HCT116 (cell line): ENCODE data around the gene PLEKHH2.

Experiments used
- CTCF ChIP-seq, 3 experiments: fragments of 200-600 bp in 1 of 3; sonication (generic) in 1 of 3; IDR thresholded peaks in 2 of 3; conservative IDR thresholded peaks in 1 of 3; 2 replicates each; pipeline ENCODE4 v1.5.1; 2012 to 2017; ENCODE audit warnings: low read depth in 2 of 3, low read length in 2 of 3, antibody characterized with exemption in 1 of 3, borderline replicate concordance in 1 of 3, control low read depth in 1 of 3, mild to moderate bottlenecking in 1 of 3, mixed read lengths in 1 of 3, mixed run types in 1 of 3, moderate library complexity in 1 of 3; ENCODE audit not compliant: insufficient read depth in 1 of 3
- EZH2phosphoT487 ChIP-seq: fragments of 200-600 bp; IDR thresholded peaks from 2 replicates; pipeline ENCODE4 v1.6.1; 2018; ENCODE audit warnings: antibody characterized with exemption, borderline replicate concordance

GRCh38 chr2:43737855-43738254, 100.8 kb downstream of the PLEKHH2 start:
- TF ChIP-seq CTCF (IDR thresholded peaks at IDR 0.05 in 2 of 3, conservative IDR thresholded peaks at IDR 0.05 in 1 of 3; ENCODE audit: borderline replicate concordance in 1 of 3, insufficient read depth in 1 of 3, low read depth in 2 of 3, low read length in 2 of 3) (no peak), EZH2phosphoT487 (no peak)
